GM23338 (cell line): Measurements from ENCODE around the gene KLK10.

ENCODE experiments used
- CREB1 ChIP-seq: fragments of 250-450 bp; sonication (Bioruptor Pico); IDR thresholded peaks from 2 replicates; pipeline ENCODE4 v1.5.0; 2020; ENCODE audit warnings: low read depth, mild to moderate bottlenecking, moderate library complexity
- CTCF ChIP-seq, 2 experiments: fragments of 200-600 bp in 1 of 2; sonication (generic) in 1 of 2; conservative IDR thresholded peaks; 2 replicates each; pipeline versions ENCODE4 v1.5.1 to v1.6.1; 2016 to 2017; ENCODE audit warnings: antibody characterized with exemption in 2 of 2, low read depth in 2 of 2, mild to moderate bottlenecking in 2 of 2, moderate library complexity in 1 of 2
- ETS1 ChIP-seq: IDR thresholded peaks from 2 replicates; pipeline ENCODE4 v1.6.1; 2016; ENCODE audit warnings: antibody characterized with exemption
- EZH2 ChIP-seq: fragments of 200-600 bp; sonication (generic); IDR thresholded peaks from one replicate; pipeline ENCODE4 v1.8.0; 2017; ENCODE audit warnings: antibody characterized with exemption, mild to moderate bottlenecking, low read depth; ENCODE audit not compliant: unreplicated experiment
- EZH2phosphoT487 ChIP-seq: fragments of 200-600 bp; sonication (generic); IDR thresholded peaks from one replicate; pipeline ENCODE4 v1.8.1; 2018; ENCODE audit warnings: antibody characterized with exemption; ENCODE audit not compliant: unreplicated experiment
- JUNB ChIP-seq: IDR thresholded peaks from one replicate; pipeline ENCODE4 v1.6.1; 2016; ENCODE audit warnings: antibody characterized with exemption; ENCODE audit not compliant: unreplicated experiment
- NANOG ChIP-seq: IDR thresholded peaks from 2 replicates; pipeline ENCODE4 v1.6.1; 2016; ENCODE audit warnings: antibody characterized with exemption, borderline replicate concordance
- POLR2AphosphoS5 ChIP-seq: IDR thresholded peaks from 2 replicates; pipeline ENCODE4 v1.6.1; 2016; ENCODE audit warnings: antibody characterized with exemption, low read depth
- REST ChIP-seq: IDR thresholded peaks from one replicate; pipeline ENCODE4 v1.6.1; 2018; ENCODE audit warnings: antibody characterized with exemption; ENCODE audit not compliant: unreplicated experiment
- STAT1 ChIP-seq: IDR thresholded peaks from one replicate; pipeline ENCODE4 v1.6.1; 2016; ENCODE audit warnings: antibody characterized with exemption; ENCODE audit not compliant: unreplicated experiment
- ZNF114 ChIP-seq: fragments of 250-450 bp; sonication (Bioruptor Pico); IDR thresholded peaks from 2 replicates; pipeline ENCODE4 v1.5.0; 2020; ENCODE audit warnings: mild to moderate bottlenecking, moderate library complexity
- ZNF331 ChIP-seq: fragments of 250-450 bp; sonication (Bioruptor Pico); IDR thresholded peaks from 2 replicates; pipeline ENCODE4 v1.5.0; 2020; ENCODE audit warnings: low read depth, mild to moderate bottlenecking, moderate library complexity
- ZNF462 ChIP-seq: fragments of 250-450 bp; sonication (Bioruptor Pico); IDR thresholded peaks from 2 replicates; pipeline ENCODE4 v1.5.0; 2020; ENCODE audit warnings: mild to moderate bottlenecking, moderate library complexity

GRCh38 chr19:51027873-51028272, 8.4 kb upstream of the KLK10 start:
- no peak for TF ChIP-seq CTCF (conservative IDR thresholded peaks at IDR 0.05; ENCODE audit: low read depth in 2 of 2)
- TF ChIP-seq JUNB = no peak
- TF ChIP-seq EZH2phosphoT487 = no peak
- no peak for TF ChIP-seq REST
- no peak for TF ChIP-seq NANOG
- TF ChIP-seq POLR2AphosphoS5 = no peak
- no peak for TF ChIP-seq ZNF114
- no peak for TF ChIP-seq EZH2
- no peak for TF ChIP-seq CREB1
- no peak for TF ChIP-seq ETS1
- TF ChIP-seq ZNF462 (CRISPR knock-in tag) = no peak
- no peak for TF ChIP-seq STAT1
- no peak for TF ChIP-seq ZNF331 (CRISPR knock-in tag)
